Astrocyte (in vitro differentiated cells and primary cell): ENCODE results near the gene CRYL1.

ENCODE experiments used
- EZH2 ChIP-seq: IDR thresholded peaks from 2 replicates; pipeline ENCODE4 v1.6.1; 2012; ENCODE audit warnings: mild to moderate bottlenecking, low read length, inconsistent platforms; ENCODE audit not compliant: insufficient read depth
- TF ChIP-seq, protein P1 (sequence below): IDR thresholded peaks from 2 replicates; pipeline ENCODE4 v1.5.1; 2011; ENCODE audit warnings: low read depth, mild to moderate bottlenecking, inconsistent platforms, low read length, moderate library complexity; ENCODE audit not compliant: insufficient read depth

DNA sequence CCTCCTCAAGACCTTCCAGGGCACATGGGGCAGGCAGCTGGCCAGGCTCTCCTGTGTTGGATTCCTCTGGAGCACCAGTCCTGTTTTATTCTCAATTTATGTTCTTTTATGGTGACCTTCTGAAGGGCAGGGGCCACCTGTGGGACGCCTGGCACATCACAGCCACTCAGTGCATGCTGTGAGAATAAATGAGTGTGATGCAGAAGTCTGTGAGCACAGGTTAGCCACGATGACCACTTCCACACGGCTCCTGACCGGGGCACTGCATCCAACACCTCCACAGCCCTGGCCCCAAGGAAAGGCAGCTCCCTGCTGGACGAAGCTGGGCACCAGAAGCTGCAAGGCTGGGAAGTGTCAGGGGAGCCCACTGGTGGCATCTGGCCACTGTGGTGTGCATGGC is 122.8 kb downstream of the CRYL1 start:
- TF ChIP-seq, protein P1, sequence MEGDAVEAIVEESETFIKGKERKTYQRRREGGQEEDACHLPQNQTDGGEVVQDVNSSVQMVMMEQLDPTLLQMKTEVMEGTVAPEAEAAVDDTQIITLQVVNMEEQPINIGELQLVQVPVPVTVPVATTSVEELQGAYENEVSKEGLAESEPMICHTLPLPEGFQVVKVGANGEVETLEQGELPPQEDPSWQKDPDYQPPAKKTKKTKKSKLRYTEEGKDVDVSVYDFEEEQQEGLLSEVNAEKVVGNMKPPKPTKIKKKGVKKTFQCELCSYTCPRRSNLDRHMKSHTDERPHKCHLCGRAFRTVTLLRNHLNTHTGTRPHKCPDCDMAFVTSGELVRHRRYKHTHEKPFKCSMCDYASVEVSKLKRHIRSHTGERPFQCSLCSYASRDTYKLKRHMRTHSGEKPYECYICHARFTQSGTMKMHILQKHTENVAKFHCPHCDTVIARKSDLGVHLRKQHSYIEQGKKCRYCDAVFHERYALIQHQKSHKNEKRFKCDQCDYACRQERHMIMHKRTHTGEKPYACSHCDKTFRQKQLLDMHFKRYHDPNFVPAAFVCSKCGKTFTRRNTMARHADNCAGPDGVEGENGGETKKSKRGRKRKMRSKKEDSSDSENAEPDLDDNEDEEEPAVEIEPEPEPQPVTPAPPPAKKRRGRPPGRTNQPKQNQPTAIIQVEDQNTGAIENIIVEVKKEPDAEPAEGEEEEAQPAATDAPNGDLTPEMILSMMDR = no peak
- no peak for TF ChIP-seq EZH2
